Glutamatergic neuron (in vitro differentiated cells): Measurements from ENCODE around the gene CNST. TPM values are rescaled to one million over a fixed set of nuclear protein-coding genes. Genes with fewer than 3 reads are reported as not detected.
"Not testable (repeated sequence)": the region's sequence is repeated elsewhere in the genome, so short reads cannot be mapped to it uniquely, and the experiment has no call there.

Source experiments
- DNase-seq: peaks from one replicate; pipeline ENCODE4 v3.0.0; 2022
- H3K27ac Mint-ChIP-seq: one replicate; pipeline ENCODE4 v1.8.0; 2020; ENCODE audit warnings: mild to moderate bottlenecking, mixed read lengths, inconsistent platforms; ENCODE audit not compliant: unreplicated experiment
- H3K27me3 Mint-ChIP-seq: one replicate; pipeline ENCODE4 v1.8.0; 2020; ENCODE audit warnings: mild to moderate bottlenecking, moderate library complexity, mixed read lengths, inconsistent platforms; ENCODE audit not compliant: unreplicated experiment
- H3K36me3 Mint-ChIP-seq: one replicate; pipeline ENCODE4 v1.8.0; 2020; ENCODE audit warnings: mild to moderate bottlenecking, mixed read lengths, inconsistent platforms; ENCODE audit not compliant: unreplicated experiment
- H3K4me1 Mint-ChIP-seq: one replicate; pipeline ENCODE4 v1.8.0; 2020; ENCODE audit warnings: mild to moderate bottlenecking, low read depth, mixed read lengths, inconsistent platforms; ENCODE audit not compliant: unreplicated experiment
- H3K4me3 Mint-ChIP-seq: one replicate; pipeline ENCODE4 v1.8.0; 2020; ENCODE audit warnings: mild to moderate bottlenecking, mixed read lengths, inconsistent platforms; ENCODE audit not compliant: unreplicated experiment
- H3K9me3 Mint-ChIP-seq: one replicate; pipeline ENCODE4 v1.8.0; 2020; ENCODE audit warnings: mild to moderate bottlenecking, moderate library complexity, mixed read lengths, inconsistent platforms; ENCODE audit not compliant: unreplicated experiment
- CTCF ChIP-seq: fragments of 200-600 bp; sonication (generic); IDR thresholded peaks from one replicate; pipeline ENCODE4 v1.5.0; 2021; ENCODE audit not compliant: partially characterized antibody, unreplicated experiment
- total RNA-seq: library from RNA; stranded (reverse); fragmentation: NEBNext Ultra II Directional; extraction: Animal tissue kit (Norgen Biotek cat#: 25700); gene quantifications from one replicate; pipeline ENCODE4 v1.2.1, GENCODE V29; 2021; ENCODE audit not compliant: unreplicated experiment

CNST gene
- total RNA-seq, 1 donor from 2014 or later, result 87.2 TPM

GRCh38 chr1:246708166-246708565 is 141.9 kb downstream of the CNST start:
- no peaks in the 10 kb centered on the region for H3K4me1 Mint-ChIP-seq
- H3K36me3 Mint-ChIP-seq, result peaks cover 25% of the 10 kb centered on the region
- TF ChIP-seq CTCF, result no peak
- H3K9me3 Mint-ChIP-seq, result peaks cover 11% of the 10 kb centered on the region
- no peak overlapping the region for H3K27ac Mint-ChIP-seq
- peaks cover 3% of the 10 kb centered on the region for H3K27me3 Mint-ChIP-seq
- H3K4me3 Mint-ChIP-seq, result no peak overlapping the region
- DNase-seq, result no peak

GRCh38 chr1:246709196-246709595 is 142.9 kb downstream of the CNST start:
- Mint-ChIP-seq H3K4me1 (no peaks in the 10 kb centered on the region), H3K4me3 (no peak overlapping the region), H3K36me3 (peaks cover 25% of the 10 kb centered on the region), H3K27me3 (peaks cover 3% of the 10 kb centered on the region), H3K9me3 (peaks cover 11% of the 10 kb centered on the region), H3K27ac (no peak overlapping the region)
- TF ChIP-seq CTCF, result no peak
- no peak for DNase-seq

GRCh38 chr1:246709835-246710234 is 143.6 kb downstream of the CNST start:
- no peak for TF ChIP-seq CTCF
- no peak for DNase-seq
- H3K36me3 Mint-ChIP-seq, result peaks cover 25% of the 10 kb centered on the region
- no peaks in the 10 kb centered on the region for H3K4me1 Mint-ChIP-seq
- H3K27ac Mint-ChIP-seq, result no peak overlapping the region
- peaks cover 3% of the 10 kb centered on the region for H3K27me3 Mint-ChIP-seq
- H3K4me3 Mint-ChIP-seq, result no peak overlapping the region
- peaks cover 11% of the 10 kb centered on the region for H3K9me3 Mint-ChIP-seq

- DNase-seq, result no peak
- no peak for TF ChIP-seq CTCF
- peaks cover 3% of the 10 kb centered on the region for H3K27me3 Mint-ChIP-seq
- no peak overlapping the region for H3K27ac Mint-ChIP-seq
- H3K4me1 Mint-ChIP-seq, result no peaks in the 10 kb centered on the region
- peaks cover 25% of the 10 kb centered on the region for H3K36me3 Mint-ChIP-seq
- no peak overlapping the region for H3K4me3 Mint-ChIP-seq
- H3K9me3 Mint-ChIP-seq, result peaks cover 14% of the 10 kb centered on the region
Measured at GRCh38 chr1:246711548-246712003, 145.3 kb downstream of the CNST start.

GRCh38 chr1:246712428-246712827 is 146.2 kb downstream of the CNST start:
- H3K4me3 Mint-ChIP-seq, H3K27ac Mint-ChIP-seq, H3K4me1 Mint-ChIP-seq, H3K27me3 Mint-ChIP-seq, DNase-seq: not testable (repeated sequence)
- Mint-ChIP-seq H3K36me3 (peaks cover 25% of the 10 kb centered on the region), H3K9me3 (peaks cover 14% of the 10 kb centered on the region)

Other genes with a start within 250 kb of the CNST start
- 35.4 TPM for gene SMYD3, start 59.2 kb upstream of the CNST start, total RNA-seq
- 6.5 TPM for gene TFB2M, start 195 bp upstream of the CNST start, total RNA-seq
- 34.6 TPM for gene SCCPDH, start 158.0 kb downstream of the CNST start, total RNA-seq